HG02623 (cell line): ENCODE results near the gene USP4.

Experiments
- ATAC-seq: cut with Tn5 transposase; IDR thresholded peaks from one replicate; pipeline ENCODE4 v1.9.1; 2021; ENCODE audit warnings: moderate library complexity; ENCODE audit not compliant: unreplicated experiment

Gene USP4

GRCh38 chr3:49300595-49300994, 39.3 kb downstream of the USP4 start:
- ATAC-seq, result no peak

DNA sequence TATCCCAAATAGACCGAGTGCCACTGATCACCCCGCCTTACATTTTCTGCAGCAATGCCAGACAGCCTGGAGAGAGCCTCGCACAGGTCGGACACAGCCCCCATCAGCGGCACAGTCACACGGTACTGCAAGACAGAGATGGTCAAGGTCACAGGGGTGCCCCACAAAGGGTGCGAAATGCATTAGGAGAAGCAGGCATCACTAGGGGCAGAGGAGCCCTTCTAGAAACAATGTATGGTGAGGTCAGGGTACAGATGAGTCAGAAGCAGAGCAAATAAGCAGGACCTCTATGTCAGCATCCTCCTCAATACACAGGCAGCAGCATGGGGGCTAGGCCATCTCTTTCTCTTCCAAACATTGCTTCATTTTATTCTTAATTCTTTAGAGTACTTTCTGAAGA, 41.3 kb downstream of the USP4 start:
- no peak for ATAC-seq

- ATAC-seq, result no peak
Observed at GRCh38 chr3:49296781-49297411, 43.0 kb downstream of the USP4 start.

DNA sequence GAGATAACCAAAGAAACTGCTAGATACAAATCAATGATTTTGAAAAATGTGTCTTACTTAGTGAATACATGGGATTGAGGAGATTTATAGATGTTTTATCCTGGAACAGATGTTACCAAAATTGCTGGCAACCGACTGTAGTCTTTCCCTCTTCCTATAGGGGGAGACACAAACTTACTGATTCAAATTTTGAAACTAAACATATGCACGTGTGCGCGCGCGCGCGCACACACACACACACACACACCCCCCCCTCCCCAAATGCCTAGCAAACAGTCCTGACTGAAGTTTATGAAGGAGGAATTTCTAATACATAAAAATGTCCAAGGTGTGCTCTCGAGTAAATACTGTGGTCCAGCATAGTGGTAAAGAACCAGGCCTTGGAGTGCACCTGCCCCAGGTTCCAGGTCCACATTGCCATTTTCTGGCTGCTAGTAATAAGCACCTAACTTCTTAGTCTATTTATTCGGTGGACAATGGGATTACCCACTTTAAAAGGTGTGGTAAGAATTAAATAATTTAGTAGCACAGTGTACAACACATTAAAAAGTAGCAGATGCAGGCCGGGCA, 44.3 kb downstream of the USP4 start:
- ATAC-seq, result no peak

DNA sequence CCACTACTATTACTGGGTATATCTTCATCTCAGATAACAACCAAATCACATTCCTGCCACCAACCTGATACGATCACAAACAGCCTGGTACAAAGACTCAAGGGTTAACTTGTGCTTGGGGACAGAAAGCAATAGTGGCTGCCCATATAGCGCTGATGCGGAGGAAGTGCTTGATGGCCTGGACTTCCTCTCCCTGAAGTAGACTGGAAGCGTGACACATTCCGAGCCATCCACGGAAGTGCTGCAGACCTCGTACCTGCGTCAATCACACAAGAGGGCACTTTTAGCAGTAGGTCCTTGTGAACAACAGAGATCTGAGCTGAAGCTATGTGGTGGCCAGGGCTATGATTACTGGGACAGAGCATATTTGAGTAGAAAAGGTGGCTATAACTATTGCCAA, 45.5 kb downstream of the USP4 start:
- ATAC-seq, result no peak

DNA sequence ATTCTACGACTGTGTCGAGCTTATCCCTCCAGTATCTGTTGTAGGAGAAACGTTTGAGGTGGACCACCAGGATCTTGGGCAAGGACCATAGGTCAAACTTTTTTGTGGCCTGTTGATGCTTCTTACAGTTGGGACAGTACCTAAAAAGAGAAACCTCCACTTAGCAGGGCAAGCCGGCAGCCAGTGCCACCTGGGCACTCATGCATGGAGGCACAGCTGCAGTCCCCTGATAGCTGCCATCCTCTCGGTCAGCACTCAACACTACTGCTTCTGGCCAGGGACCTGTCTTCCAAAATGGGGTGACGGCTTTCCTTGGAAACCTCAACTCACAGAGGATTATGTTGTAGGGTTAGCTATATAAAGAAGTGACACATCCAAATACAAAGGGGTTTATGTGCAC, 55.9 kb downstream of the USP4 start:
- no peak for ATAC-seq

GRCh38 chr3:49279376-49279775, 60.5 kb downstream of the USP4 start:
- ATAC-seq, result no peak

GRCh38 chr3:49278548-49278947, 61.3 kb downstream of the USP4 start:
- no peak for ATAC-seq

DNA sequence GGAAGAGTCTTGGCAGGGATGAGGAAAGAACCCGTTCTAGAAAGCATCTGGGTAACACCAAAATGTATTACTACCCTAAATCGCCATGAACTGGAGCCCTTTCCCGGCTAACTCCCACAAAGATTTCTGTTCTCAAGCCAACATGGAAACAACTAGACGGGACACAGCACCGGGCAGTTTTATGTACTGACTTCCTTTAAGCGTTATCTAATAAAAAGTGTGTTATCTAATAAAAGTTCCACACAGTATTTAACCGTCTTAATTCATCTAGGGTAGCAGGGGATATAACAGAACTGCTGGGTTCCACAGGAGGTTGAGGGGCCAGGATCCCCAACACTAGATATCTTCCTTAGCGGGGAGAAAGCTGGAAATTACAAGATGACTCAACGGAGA, 62.5 kb downstream of the USP4 start:
- no peak for ATAC-seq

- ATAC-seq, result no peak
Observed at GRCh38 chr3:49276475-49277382, 63.1 kb downstream of the USP4 start, which contains the start of gene C3orf62. Gene C3orf62, minus strand, starts transcription at chr3:49277232. Its CDS starts 360 bp downstream, at chr3:49276872.

- no peak for ATAC-seq
Observed at GRCh38 chr3:49273825-49274532, 65.9 kb downstream of the USP4 start.

DNA sequence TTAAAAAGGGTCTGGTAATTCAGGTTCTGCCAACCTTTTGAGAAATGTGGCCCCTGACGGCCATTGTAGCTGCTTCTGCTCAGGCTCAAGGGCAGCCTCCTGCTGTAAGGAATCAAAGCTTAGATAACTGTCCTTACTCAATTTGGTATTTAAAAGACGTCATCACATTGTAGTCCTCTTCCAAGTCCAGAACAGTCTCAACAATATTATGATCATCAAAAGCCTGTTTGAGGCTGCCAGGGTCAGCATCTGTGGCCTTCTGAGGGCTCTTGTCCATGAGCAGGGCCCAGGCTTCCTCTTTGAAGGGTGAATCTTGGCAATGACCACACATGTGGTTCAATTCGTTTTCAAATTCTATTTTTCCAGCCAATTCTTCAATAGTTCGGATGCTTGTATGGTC, 68.8 kb downstream of the USP4 start:
- ATAC-seq, result no peak

- no peak for ATAC-seq
Observed at GRCh38 chr3:49270156-49270500, 69.7 kb downstream of the USP4 start.

DNA sequence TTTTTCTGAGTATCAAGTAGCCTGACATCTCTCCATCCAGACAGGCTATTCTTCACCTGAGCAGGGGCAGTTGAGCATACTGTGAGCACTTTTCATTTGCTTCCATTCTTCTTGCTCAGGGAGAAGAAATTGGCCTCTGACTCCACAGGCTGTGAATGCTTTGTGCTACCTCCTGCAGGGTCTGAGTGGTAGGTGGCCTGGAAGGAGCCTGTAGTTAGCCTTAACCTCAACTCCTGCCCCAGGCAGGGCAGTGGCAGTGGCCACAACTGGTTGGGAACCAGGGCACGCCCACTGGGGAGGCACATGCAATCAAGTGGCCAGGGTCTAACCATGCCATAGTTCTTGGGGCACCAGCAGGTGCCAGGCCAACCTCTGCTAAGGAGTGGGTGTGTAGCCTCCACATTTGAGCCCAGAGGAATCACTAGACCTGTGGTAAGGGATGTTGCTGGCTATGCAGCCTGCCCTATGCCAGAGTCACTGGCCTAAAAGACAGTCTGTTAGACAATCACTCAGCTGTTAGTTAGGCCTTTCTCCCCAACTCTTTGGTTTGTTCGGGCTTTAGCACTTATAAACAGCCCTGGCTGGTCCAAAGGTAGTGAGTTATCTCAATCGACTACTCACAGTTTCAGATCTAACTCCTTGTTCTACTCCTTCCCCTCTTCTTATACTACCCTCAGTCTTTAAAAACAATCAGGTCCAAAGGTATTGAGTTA, 70.3 kb downstream of the USP4 start:
- no peak for ATAC-seq

GRCh38 chr3:49266410-49267095, 73.3 kb downstream of the USP4 start:
- no peak for ATAC-seq

DNA sequence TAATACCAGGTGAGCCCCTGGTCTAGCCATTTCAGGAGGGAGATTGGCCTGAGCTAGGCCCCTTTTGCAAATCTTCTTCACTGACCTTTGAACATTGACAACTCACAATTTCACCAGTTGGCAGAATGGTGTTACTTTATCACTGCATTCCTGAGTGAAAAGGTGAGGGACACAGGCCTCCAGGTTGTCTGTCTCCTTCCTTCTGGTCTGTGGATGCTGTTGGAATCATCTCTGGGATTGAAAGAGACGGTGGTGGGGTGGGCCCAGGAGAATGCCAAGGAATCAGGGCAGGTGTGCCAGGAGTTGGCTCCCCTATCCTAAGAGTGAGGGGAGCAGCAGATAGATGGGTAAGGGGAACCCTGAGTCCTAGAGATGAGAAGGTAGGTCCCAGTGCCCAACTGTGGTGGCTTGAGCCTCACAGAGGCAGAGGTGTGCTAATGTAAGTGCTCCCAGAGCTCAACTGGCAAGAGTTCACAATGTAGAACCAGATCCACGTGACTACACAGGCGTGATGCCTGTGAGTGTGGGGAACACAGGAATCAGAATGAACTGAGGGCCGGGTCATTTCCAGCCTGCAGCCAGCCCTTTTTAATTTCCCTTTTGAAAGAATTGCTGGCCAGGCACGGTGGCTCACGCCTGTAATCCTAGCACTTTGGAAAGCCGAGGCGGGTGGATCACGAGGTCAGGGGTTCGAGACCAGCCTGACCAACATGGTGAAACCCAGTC, 74.0 kb downstream of the USP4 start:
- ATAC-seq, result no peak

- ATAC-seq, result no peak
Observed at GRCh38 chr3:49263159-49263889, 76.5 kb downstream of the USP4 start.

GRCh38 chr3:49260806-49261324, 79.0 kb downstream of the USP4 start:
- ATAC-seq, result no peak

DNA sequence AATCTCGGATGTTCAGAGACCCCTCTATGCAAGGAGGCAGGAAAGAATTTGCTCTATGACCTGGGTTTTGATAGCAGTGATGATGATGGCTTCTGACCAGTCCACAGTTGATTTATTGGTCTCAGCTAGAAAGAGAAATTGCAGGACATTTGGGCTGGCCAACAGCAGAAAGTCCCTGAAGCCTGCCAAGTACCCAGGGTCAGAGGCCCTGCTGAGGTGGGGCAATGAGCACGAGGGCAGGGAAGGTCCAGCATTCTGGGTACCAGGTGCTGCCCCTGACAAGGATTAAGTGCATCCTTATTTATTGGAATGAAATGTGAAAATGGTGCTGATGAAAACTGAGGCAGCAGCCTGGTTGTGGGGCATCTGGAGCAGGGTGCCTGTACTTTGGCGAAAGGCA, 82.7 kb downstream of the USP4 start:
- ATAC-seq, result no peak
